Regular cardiac myocyte (primary cell): ENCODE data around the gene CRBN. TPM values are rescaled to one million over a fixed set of nuclear protein-coding genes. Genes with fewer than 3 reads are reported as not detected.

Experiments
- total RNA-seq: library from RNA; depleted of rRNA; stranded (reverse); fragments of >200 nt; gene quantifications from 2 replicates; pipeline ENCODE4 v1.2.3, GENCODE V29; 2014

The CRBN gene
- 67.1 and 201 TPM in 2 replicates for total RNA-seq

GRCh38 chr3:3179407-3180094 lies at the start of gene CRBN:
TSS of gene CRBN (minus strand) at chr3:3179691. CDS start at chr3:3179687, 4 bp downstream.

GRCh38 chr3:3126477-3127431 lies 52.7 kb downstream of the CRBN start, which contains the start of gene TRNT1:
TSS of gene TRNT1 (plus strand) at chr3:3126940. CDS start at chr3:3129041, 2,101 bp downstream.

DNA sequence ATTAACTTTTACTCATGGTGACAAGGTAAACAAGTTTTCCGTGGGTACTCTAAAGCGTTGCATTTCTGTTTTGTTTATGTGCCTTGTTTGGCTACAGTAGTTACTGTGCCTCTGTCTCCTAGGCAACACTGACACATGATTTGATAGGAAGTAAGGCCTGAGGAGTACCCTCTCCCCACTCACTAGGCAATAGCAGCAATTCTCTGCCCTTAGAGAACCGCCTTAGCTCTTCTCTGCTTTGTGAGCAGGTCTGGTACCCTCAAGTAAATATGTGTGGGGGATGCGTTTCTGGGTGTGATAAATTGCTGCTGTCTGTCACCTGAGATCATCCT lies 69.2 kb downstream of the CRBN start, which contains the start of gene IL5RA:
Gene IL5RA, minus strand, starts transcription at position 76 of the 332 bp plus-strand sequence. CDS start 5,390 bp downstream, outside the sequence.

Other genes starting within 250 kb of the CRBN start
- not detected in 2 replicates for gene IL5RA, start 69.3 kb downstream of the CRBN start, total RNA-seq
- 26.2 and 27.0 TPM in 2 replicates for gene TRNT1, start 52.8 kb downstream of the CRBN start, total RNA-seq